Panc1 (cell line): ENCODE data around the gene NR2F6. TPM values are rescaled to one million over a fixed set of nuclear protein-coding genes. Genes with fewer than 3 reads are reported as not detected.

Source experiments
- ATAC-seq: fragments of 200-7000 bp; cut with Tn5 transposase; 2 replicates; pipeline ENCODE4 v1.9.1; 2020; ENCODE audit warnings: mild to moderate bottlenecking, moderate library complexity
- BruUV-seq: library from RNA; stranded (reverse); fragments of 400-500 nt; replicated peaks from 2 replicates; lab custom pipeline; 2021; lab: Mats Ljungman, UMichigan
- CTCF ChIA-PET: fragments of 300-600 bp; sonication (Branson Sonifier 250); formaldehyde crosslinking; loops from one replicate; lab custom pipeline; 2022; ENCODE audit warnings: antibody characterized with exemption; lab: Charles Lee
- POLR2A ChIA-PET: fragments of 300-600 bp; sonication (Branson Sonifier 250); formaldehyde crosslinking; loops from one replicate; lab custom pipeline; 2022; ENCODE audit warnings: antibody characterized with exemption; lab: Charles Lee
- DNase-seq: peaks from one replicate; pipeline ENCODE4 v3.0.0-alpha.2; 2010; ENCODE audit warnings: low read depth, low spot score
- H3K27ac ChIP-seq: 2 replicates; pipeline ENCODE4 v1.5.1; 2011; ENCODE audit warnings: mild to moderate bottlenecking, low read length, inconsistent platforms
- H3K27me3 ChIP-seq: fragments of 200-500 bp; sonication (Bioruptor generic); 2 replicates; pipeline ENCODE4 v1.6.0; 2014; ENCODE audit warnings: low read length, inconsistent platforms; ENCODE audit not compliant: control insufficient read depth, insufficient read depth
- H3K36me3 ChIP-seq: fragments of 200-500 bp; sonication (Bioruptor generic); 2 replicates; pipeline ENCODE4 v1.5.1; 2014; ENCODE audit warnings: inconsistent platforms, mild to moderate bottlenecking, low read length, moderate library complexity; ENCODE audit not compliant: control insufficient read depth, insufficient read depth
- H3K4me1 ChIP-seq: 2 replicates; pipeline ENCODE4 v1.5.1; 2011; ENCODE audit warnings: inconsistent platforms, mild to moderate bottlenecking, low read length, moderate library complexity; ENCODE audit not compliant: control insufficient read depth, insufficient read depth
- H3K4me3 ChIP-seq, 2 experiments: 2 replicates each; pipeline ENCODE4 v1.5.1; 2011 to 2012; ENCODE audit warnings: low read depth in 2 of 2, low read length in 2 of 2, mild to moderate bottlenecking in 2 of 2, inconsistent platforms in 1 of 2, moderate library complexity in 1 of 2
- H3K9me3 ChIP-seq: fragments of 200-500 bp; sonication (Bioruptor generic); 2 replicates; pipeline ENCODE4 v1.5.1; 2014; ENCODE audit warnings: low read depth, mild to moderate bottlenecking, inconsistent platforms, low read length, moderate library complexity; ENCODE audit not compliant: control insufficient read depth, insufficient read depth
- POLR2AphosphoS5 ChIP-seq: IDR thresholded peaks from 2 replicates; pipeline ENCODE4 v1.6.1; 2012; ENCODE audit warnings: mild to moderate bottlenecking, low read depth, low read length, moderate library complexity
- REST ChIP-seq, 2 experiments: IDR thresholded peaks; 2 replicates each; pipeline ENCODE4 v1.6.1; 2011 to 2012; ENCODE audit warnings: low read depth in 2 of 2, control low read depth in 1 of 2, low read length in 1 of 2, mild to moderate bottlenecking in 1 of 2, moderate library complexity in 1 of 2; ENCODE audit not compliant: insufficient read depth in 1 of 2
- SIN3A ChIP-seq: IDR thresholded peaks from 2 replicates; pipeline ENCODE4 v1.6.1; 2012; ENCODE audit warnings: low read depth, mild to moderate bottlenecking, low read length, moderate library complexity, borderline replicate concordance; ENCODE audit not compliant: insufficient read depth
- TCF7L2 ChIP-seq: IDR thresholded peaks from 2 replicates; pipeline ENCODE4 v1.6.1; 2011; ENCODE audit warnings: mild to moderate bottlenecking, low read depth, low read length, inconsistent platforms
- in situ Hi-C: cut with HindIII; loops from 2 replicates; pipeline ENCODE4 v1.10.0; 2016; ENCODE audit warnings: low sequenced_read_pairs, low pct_unique_long_range_greater_than_20kb
- intact Hi-C: fragments of 100-400 bp; cut with micrococcal nuclease; formaldehyde crosslinking; loops from one replicate; pipeline ENCODE4 v1.10.0; 2022; ENCODE audit not compliant: unreplicated experiment
- total RNA-seq: library from RNA; stranded (reverse); gene quantifications from one replicate; pipeline ENCODE4 v1.2.1, GENCODE V29; 2021; ENCODE audit not compliant: unreplicated experiment
- TF ChIP-seq, protein P1 (sequence below): fragments of 450-650 bp; IDR thresholded peaks from 2 replicates; pipeline ENCODE4 v1.5.1; 2017; ENCODE audit warnings: mild to moderate bottlenecking

The NR2F6 gene
- total RNA-seq, 1 experiment from 2014 or later = 173 TPM

DNA sequence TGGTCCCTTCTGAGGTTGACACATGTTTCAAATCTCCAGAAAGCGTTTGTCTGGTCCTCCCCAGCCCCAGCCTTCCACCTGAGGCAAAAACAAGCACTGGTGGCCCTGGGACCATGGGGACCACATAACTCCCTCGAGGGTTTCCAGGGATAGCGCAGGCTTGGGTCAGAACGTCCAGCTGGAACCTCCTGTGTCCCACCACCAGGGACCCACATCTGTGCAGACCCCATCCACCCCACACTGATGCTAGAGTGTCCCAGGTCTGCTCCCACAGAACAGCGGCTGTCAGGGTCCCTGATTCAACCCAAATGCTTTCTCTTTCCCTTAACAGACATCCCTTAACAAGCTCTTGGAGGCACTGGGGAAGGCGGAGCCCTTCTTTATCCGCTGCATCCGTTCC is 60.1 kb downstream of the NR2F6 start:
- Histone ChIP-seq H3K27me3 (no peaks in the 10 kb centered on the region), H3K36me3 (no peaks in the 10 kb centered on the region), H3K27ac (no peak overlapping the region), H3K4me1 (no peaks in the 10 kb centered on the region), H3K4me3 (no peak overlapping the region), H3K9me3 (no peaks in the 10 kb centered on the region)
- DNase-seq (no peak), ATAC-seq (no peak)
- no peak for TF ChIP-seq TCF7L2
- TF ChIP-seq SIN3A = no peak
- no peak for TF ChIP-seq POLR2AphosphoS5
- TF ChIP-seq, protein P1, sequence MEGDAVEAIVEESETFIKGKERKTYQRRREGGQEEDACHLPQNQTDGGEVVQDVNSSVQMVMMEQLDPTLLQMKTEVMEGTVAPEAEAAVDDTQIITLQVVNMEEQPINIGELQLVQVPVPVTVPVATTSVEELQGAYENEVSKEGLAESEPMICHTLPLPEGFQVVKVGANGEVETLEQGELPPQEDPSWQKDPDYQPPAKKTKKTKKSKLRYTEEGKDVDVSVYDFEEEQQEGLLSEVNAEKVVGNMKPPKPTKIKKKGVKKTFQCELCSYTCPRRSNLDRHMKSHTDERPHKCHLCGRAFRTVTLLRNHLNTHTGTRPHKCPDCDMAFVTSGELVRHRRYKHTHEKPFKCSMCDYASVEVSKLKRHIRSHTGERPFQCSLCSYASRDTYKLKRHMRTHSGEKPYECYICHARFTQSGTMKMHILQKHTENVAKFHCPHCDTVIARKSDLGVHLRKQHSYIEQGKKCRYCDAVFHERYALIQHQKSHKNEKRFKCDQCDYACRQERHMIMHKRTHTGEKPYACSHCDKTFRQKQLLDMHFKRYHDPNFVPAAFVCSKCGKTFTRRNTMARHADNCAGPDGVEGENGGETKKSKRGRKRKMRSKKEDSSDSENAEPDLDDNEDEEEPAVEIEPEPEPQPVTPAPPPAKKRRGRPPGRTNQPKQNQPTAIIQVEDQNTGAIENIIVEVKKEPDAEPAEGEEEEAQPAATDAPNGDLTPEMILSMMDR = no peak
- TF ChIP-seq REST (IDR thresholded peaks at IDR 0.05; ENCODE audit: insufficient read depth in 1 of 2, low read depth in 2 of 2, low read length in 1 of 2) = no peak
- in situ Hi-C loops (no loop called here), intact Hi-C loops (no loop called here)
- CTCF ChIA-PET = no interaction called here
- no TSS peak for BruUV-seq
- POLR2A ChIA-PET = no interaction called here

- in situ Hi-C loops (no loop called here), intact Hi-C loops (no loop called here)
- Histone ChIP-seq H3K36me3 (no peaks in the 10 kb centered on the region), H3K27me3 (no peaks in the 10 kb centered on the region), H3K27ac (no peak overlapping the region), H3K9me3 (no peaks in the 10 kb centered on the region), H3K4me3 (no peak overlapping the region), H3K4me1 (no peaks in the 10 kb centered on the region)
- DNase-seq (no peak), ATAC-seq (no peak)
- CTCF ChIA-PET = no interaction called here
- no TSS peak for BruUV-seq
- POLR2A ChIA-PET = no interaction called here
- TF ChIP-seq, protein P1 = no peak
- TF ChIP-seq SIN3A = no peak
- TF ChIP-seq POLR2AphosphoS5 = no peak
- no peak for TF ChIP-seq REST (IDR thresholded peaks at IDR 0.05; ENCODE audit: insufficient read depth in 1 of 2, low read depth in 2 of 2, low read length in 1 of 2)
- TF ChIP-seq TCF7L2 = no peak
Measured at GRCh38 chr19:17184371-17184841, 61.3 kb downstream of the NR2F6 start.
